CD4-positive, alpha-beta T cell treated with Interleukin-15 for 4 hours (primary cell): ENCODE results near the gene DTHD1.

Experiments
- DNase-seq: peaks from one replicate; pipeline ENCODE4 v3.0.0-alpha.2; 2020; ENCODE audit warnings: low spot score

Gene DTHD1

GRCh38 chr4:36281384-36282106 is at the start of gene DTHD1:
TSS of gene DTHD1 (plus strand) at chr4:36281616. CDS start at chr4:36281759, 143 bp downstream.
- DNase-seq: peak; percentile 68

GRCh38 chr4:36233567-36234266 is 47.7 kb upstream of the DTHD1 start:
- no peak for DNase-seq

GRCh38 chr4:36235306-36235705 is 46.1 kb upstream of the DTHD1 start:
- DNase-seq: no peak

GRCh38 chr4:36236159-36236558 is 45.3 kb upstream of the DTHD1 start:
- no peak for DNase-seq

DNA sequence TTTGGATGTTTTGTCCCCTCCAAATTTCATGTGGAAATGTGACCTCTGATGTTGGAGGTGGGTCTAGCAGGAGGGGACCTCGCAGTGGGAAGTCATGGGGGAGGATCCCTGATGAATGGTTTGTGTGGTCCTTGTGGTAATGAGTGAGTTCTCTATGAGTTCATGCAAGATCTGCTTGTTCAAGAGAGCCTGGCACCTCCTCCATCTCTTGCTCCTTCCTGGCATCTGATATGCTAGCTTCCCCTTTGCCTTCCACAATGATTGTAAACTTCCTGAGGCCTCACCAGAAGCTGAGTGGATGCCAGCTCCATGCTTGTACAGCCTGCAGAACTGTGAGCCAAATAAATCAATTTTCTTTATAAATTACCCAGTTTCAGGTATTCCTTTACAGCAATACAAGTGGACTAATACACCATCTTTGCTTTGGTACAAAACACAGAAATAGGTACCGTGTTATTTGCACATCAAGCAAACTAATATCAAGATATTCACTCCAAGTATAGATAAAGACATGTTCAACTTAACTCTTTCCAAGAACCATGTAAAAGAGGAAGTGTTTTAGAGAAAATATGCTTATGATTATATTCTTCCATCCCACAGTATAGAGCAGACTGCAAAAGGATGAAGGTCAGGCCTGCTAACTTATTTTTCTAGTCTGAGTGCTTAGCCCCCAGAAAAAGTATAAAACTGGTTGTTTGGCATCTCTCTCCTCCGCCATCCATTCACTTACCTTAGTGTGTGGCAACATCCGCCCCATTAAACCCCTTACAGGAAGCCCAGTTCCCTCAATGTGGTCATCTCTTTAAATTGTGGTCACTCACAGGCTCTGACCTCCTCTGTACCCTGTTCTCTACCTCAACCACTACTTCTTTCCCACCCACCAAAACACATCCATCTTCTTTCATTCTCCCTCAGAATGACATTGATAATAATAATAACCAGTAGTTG is 43.8 kb upstream of the DTHD1 start:
- DNase-seq: no peak

GRCh38 chr4:36241771-36242170 is 39.6 kb upstream of the DTHD1 start:
- DNase-seq: peak; percentile 64

DNA sequence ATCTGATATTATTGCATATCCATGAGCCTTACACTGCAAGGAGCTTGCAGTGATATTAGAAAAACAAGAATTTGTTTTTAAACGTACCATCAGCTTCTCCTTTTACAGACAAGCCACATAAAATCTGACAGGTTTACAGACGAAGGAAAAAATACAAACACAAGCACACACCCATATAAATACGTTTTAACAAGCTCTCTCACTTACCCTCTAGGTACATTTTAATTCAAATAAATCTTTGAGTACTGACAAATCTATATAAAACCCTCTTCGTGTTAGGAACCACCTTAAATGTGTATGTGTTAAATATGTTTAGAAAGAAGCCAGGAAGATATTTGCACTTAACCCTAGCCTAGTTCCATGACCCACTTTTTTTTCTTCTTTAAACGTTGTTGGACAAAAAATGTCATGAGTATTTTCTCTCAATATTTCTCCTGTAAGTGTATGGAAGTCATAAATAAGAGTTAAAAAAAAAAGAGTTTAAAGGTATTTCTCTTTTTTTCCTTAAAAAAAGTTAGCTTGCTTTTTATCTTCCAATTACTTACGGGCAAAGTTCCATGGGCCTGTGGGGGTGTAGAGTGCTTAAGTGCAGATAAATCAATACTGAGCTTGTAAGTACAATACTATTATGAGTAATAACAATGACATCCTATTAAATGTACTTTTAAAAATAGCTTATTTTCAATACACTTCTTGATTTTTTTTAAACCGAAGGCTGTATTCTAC is 38.6 kb upstream of the DTHD1 start:
- no peak for DNase-seq

DNA sequence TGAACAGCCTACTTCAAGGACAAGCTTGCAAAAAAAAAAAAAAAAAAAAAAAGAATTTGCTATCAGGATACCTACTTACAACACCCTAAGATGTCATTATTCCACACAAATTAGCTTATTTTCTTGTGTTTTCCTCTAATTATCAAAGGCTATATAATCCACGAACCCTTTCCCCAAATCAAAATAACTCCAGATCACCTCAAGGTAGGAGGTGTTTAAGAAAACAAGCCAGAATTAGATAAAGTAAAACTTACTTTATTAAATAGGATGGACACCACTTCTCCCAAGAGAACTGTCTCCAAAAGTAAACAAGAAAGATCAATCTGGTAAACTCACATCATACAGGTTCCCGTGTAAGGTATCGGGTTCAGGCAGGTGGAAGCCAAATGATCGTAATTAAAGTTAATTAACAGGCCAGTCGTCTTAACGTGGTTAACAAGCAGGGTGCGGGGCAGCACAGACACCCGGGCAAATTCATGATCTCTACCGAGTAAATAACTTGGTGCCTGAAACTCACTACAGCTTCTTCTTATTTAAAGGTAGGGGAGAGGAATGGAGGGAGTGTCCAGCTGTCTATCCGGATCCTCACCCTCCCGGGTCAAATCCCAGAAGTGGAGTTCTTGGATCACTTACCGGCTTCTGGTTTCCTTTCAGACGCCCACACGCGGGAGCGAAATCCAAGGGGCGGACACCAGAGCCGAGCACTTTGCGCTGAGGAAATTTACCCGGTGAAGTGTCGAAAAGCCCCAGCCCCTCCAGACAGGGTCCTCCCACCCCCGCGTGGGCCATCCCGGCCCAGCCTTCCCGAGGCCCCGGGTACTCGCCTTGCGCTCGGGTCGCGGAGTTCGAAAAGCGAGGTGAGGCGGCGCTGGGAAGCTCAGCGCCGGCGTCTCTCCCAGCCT is 37.8 kb upstream of the DTHD1 start:
- peak; percentile 36 for DNase-seq

- DNase-seq: peak; percentile 79
These were observed 36.9 kb upstream of the DTHD1 start, which contains the start of gene ARAP2 for GRCh38 chr4:36244257-36245082. TSS of gene ARAP2 (minus strand) at chr4:36244514. CDS start at chr4:36229486, 15,028 bp downstream.

DNA sequence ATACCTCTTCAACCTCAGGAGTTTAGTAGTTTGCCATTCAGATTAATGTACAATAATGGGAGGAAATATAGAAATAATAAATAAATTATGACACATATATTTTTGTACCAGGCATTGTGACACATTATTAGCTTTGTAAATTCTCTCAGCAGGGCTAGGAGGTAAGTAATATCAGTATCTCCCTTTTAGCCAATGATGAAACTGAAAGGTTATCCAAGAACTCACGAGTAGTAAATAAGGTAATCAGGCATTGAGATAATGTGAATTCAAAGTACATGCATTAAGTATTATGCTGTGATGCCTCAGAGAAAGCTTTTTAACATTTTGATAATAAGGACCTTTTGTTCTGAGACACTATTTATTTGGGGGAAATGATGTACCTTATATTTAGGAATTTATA is 31.8 kb upstream of the DTHD1 start:
- no peak for DNase-seq

DNA sequence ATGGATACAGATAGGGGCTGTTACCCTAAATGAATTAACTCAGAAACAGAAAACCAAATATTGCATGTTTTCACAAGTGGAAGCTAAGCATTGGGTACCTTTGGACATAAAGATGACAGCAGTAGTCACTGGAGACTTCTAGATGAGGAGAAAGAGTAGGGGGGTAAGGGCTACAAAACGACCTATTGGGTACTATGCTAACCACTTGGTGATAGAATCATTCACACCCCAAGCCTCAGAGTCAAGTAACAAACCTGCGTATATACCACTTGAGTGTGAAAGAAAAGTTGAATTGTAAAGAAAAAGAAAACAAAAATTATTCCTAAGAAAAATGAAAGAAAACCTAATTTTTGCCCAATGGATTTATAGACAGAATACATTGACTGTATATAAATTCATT is 29.4 kb upstream of the DTHD1 start:
- DNase-seq: no peak

- no peak for DNase-seq
These were observed 27.0 kb upstream of the DTHD1 start for GRCh38 chr4:36254371-36254770.

GRCh38 chr4:36255577-36255976 is 25.8 kb upstream of the DTHD1 start:
- DNase-seq: peak; percentile 79

DNA sequence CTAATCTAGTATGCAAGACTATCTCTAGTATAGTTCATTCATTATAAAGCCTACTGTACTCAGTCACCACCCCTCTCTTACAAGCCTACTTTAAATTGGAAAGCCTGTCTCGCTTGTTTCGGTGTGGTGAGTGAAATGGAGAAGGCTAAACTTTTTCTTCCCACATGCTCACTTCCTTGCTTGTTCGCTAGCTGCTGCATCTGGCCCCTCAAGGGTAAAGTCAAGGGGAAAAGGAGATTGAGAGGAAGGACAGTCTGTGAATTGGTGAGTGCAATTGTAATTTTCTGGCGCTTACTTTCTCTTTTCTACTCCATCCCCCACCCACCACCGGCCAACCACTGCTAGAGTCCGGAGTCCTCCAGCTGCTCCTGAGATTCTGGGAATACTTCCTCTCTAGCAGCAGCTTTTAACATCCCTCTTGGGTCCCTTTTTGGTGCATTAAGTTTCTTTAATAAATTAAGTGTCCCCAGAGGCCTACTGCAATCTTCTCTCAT is 25.0 kb upstream of the DTHD1 start:
- DNase-seq: no peak

- DNase-seq: no peak
These were observed 20.7 kb upstream of the DTHD1 start for GRCh38 chr4:36260731-36261130.

GRCh38 chr4:36264207-36264826 is 17.1 kb upstream of the DTHD1 start:
- DNase-seq: no peak

DNA sequence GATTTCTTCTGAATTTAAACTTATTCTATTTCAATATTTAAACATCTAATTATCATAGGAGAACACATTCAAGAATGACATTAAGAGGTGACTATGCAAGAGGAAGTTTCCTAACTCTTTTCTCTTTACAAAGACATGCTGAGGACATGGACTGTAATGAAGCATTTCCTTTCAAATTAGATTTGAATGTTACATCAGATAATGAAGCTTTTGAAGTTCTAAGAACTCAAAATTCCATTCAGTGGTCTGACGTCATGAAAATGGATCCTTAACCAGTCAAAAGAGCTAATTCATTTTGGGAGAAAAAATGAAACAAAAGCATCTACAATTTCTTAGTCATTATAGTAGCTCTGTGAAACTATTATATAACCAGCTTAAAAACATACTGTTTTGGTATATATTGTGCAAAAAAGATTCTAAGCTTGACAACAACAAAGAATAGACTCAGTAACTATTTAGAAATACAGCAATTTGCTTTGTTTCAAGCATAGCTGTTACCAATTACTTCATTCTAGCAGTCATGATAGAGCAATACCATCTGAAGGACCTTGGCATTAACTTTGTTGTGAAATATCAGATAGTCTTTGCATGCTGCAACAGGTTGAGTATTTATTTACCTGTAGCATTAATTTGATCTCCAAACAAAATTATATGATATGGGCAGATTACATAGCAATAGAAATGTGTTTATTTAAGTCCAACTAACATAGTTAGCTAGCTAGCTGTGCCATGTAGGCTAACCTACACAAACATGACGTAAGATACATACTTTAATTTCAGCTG is 13.7 kb upstream of the DTHD1 start:
- peak; percentile 33 for DNase-seq

DNA sequence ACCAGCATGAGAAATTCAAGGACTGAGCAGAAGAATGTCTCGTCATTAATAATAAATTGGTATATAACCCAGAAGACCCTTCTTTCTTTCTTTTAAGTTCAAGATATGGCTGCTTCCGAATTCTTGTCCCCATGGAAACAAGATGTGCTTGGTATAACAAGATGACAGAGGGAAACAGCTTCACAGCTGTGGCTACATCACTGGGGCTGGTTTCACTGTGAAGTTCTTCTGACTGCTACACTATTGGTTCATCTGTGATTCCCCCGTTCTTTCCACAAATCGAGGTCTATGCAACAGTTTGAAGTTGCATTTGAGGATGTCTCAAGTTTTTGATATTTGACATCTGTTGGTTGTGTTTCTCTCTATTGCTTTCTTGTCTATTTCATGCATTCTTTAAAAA is 12.3 kb upstream of the DTHD1 start:
- peak; percentile 76 for DNase-seq
